ENCODE results near the gene ROR1.

ROR1 gene

DNA sequence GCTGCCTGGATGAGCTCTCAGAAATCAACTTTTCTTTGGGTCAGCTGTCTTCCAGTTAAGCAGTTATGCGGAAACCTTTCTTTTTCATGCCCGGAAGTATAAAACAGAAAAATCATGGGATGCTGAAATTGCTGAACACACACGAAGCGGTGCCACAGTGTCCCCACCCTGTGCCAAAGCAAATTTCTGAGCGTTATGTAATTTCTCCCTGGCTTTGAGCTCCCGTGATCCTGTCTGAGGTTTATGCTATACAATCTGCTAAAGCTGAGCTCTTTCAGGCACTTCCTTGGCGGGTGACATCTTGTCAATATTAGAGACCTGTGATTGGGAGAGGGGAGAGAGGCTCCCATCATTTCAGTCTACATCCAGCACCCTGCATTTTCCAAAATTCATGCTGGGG is 201.7 kb downstream of the ROR1 start:
- no peak for DNase-seq (ENCODE audit: low spot score)

DNA sequence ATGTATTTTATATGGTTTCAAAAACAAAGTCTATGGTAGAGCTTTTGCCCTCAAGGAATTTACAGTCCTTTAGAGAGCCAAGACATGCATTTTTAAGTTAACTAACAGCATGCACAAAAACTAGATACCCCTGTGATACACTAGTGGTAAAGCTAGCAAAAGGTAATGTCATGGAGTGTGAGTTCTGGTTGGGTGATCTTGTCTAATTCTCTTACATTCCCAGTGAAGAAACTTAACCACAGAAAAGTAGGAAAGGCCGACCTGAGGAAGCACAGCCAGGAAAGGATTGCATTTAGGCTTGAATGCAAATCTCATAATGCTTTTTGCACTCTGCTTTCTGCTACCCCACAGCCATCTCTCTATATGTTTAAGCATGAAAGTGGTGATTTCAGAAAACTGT is 202.2 kb downstream of the ROR1 start:
- DNase-seq (ENCODE audit: low spot score): no peak

DNA sequence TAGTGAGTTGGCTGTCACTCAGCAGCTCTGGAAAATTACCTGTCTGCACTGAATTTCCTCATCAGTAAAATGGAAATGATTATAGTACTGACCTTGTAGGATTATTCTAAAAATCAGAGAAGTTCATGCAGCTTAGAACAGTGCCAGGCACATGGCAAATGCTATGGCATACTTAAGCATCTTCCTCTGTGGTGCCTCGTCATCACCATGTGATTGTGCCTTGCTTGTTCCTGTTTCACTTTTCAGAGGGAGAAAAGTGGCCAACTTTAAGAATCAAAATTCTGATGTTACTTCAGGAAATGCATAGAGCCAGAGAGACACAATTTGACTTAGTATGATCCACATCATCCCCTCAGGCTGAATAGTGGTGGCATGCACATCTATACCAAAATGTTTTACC is 203.6 kb downstream of the ROR1 start:
- no peak for DNase-seq (ENCODE audit: low spot score)

DNA sequence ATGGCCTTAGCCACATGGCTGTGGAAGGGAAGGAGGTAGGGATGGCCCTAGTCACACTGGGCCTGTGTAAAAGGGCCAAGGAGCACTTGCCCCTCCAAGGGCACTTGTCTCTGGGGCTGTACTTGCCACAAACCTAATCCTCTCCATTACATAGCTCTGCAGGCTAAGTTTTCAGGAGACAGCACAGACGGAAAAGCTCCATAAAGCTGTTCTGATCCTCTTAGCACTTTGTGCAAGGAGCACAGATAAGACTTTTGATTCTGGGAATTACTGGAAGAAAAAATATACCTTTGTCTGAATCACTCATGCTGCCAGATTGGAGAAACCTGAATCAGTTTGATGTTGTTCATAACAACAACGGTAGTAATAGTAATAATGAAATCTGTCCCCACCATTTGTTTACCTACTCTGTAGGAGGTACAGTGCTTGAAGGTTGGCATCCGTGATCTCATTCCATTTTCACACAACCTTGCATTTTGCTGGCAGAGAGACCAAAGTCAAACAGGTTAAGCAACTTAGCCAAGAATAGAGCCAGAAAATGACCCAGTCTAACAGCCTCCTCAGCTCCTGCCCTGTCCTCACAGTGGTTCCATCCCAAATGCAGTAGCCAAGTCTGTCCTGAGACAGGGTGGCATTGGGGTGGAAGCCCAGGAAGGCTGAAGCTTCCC is 207.1 kb downstream of the ROR1 start:
- DNase-seq (ENCODE audit: low spot score): no peak

DNA sequence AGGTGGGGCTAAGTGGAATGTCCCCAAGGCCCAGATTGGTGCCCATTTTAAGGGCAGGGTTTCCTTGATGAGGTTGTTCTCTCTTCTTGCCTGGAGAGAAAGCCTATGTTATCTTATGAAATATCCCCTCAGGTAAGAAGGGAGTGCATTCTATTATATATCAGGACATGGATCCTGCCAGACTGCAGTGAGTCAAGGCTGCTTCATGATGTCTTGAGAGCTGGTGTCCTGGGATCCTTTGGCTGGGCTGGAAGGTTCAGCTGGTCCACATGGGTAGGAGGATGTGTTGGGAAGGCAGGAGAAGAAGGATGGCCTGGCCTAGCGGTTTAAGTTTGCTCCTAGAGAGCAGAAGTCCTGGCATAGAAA is 207.6 kb downstream of the ROR1 start:
- no peak for DNase-seq (ENCODE audit: low spot score)

DNA sequence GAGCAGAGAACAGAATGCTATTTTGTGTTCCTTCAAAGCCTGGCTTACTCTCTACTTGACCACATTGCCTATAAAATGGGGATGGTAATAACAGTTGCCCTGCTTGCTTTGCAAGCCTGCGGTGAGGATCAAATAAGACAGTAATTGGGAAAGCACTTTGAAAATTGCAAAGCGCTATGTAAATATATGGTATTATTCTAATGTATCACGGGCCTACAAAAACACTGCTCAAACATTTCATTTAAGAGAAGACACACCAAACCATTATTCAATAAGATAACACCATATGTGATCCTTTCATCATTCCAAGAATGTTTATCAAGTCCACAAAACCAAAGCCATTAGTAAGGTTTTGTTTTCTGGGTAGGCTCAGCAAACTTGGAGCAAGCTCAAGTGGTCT is 208.4 kb downstream of the ROR1 start:
- no peak for DNase-seq (ENCODE audit: low spot score)

DNA sequence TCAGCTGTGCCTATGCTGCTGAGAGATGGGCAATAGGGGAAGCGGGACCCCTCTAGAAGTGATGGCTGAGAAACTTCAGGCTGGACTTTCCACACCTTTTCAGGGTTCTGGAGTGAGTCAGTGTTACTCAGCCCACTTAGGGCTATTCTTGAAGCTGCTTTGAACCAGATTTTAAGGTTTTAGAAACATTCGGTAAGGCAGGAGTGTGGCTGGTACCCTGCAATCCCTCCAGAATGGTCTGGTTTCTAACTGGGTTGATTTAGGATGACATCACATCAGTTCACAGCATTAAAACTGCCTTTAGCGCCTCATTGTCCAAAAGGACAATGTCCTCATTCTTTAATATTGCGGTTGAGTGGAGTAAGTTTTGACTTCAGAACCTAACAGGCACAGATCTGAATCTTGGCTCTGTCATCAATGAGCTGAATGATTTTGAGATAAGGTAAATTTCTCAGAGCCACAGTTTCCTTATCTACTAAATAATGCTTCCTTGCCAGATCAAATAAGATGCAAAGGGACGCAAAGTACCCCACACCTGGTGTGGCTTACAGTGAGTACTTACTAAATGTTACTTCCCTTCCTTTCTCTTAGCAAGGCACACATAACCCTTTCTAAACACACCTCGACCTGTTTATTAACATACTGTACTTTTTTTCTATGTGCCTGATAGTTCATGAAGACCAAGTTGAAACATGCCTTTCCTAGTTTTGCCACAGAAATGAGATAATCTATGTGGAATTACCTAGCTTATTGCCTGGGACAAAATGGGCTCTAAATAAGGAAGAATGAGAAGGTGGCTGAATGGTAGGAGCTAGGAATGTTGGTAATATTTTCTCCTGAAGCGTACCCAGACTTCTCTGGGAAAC is 209.8 kb downstream of the ROR1 start:
- no peak for DNase-seq (ENCODE audit: low spot score)

DNA sequence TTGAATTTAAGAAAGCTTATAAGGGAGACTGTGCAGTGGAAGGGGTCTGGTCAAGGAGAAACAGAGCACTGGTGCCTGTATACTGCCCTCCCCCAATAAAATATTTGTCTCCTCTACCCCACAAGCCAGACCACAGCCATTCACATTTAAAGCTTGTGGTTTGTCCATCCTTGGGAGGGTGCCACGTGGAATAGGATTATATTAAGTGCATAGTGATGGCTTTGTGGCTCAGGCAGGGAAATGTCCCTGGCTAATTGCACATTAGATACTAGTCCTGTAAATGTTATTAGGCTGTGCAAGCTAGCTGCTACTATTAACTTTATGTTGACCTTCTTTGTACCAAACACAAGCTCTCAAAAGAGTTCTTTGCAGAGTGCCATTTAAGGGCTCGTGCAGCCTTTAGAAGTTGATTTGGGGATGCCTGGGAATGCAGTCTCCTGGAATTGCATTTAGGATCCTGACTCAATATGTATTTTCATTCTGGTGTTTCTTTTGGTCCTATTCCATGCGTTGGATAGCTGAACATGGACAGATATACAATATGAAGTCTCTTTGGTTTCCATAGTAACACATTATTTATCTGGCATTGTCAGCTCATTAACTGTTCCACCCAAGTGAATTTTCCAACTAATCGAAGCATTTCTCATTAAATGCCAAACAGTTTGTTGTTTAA is 210.6 kb downstream of the ROR1 start:
- no peak for DNase-seq (ENCODE audit: low spot score)

DNA sequence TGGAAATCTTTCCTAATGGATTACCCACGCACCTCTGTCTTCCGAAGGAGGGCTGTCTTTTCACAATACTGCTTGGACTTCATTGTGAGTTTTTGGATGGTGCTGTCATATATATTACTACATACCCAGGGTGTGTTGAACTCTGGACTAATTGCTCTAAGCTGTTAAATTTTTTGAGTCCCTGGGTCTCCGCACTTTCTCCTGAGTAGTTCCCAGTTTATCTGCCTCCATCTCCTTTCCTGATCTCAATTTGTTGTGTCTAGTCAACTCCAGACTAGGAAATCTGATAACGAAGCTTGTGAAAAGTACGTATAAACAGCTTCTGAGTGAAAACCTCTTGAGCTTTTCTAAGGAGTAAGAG is 211.1 kb downstream of the ROR1 start:
- no peak for DNase-seq (ENCODE audit: low spot score)

DNA sequence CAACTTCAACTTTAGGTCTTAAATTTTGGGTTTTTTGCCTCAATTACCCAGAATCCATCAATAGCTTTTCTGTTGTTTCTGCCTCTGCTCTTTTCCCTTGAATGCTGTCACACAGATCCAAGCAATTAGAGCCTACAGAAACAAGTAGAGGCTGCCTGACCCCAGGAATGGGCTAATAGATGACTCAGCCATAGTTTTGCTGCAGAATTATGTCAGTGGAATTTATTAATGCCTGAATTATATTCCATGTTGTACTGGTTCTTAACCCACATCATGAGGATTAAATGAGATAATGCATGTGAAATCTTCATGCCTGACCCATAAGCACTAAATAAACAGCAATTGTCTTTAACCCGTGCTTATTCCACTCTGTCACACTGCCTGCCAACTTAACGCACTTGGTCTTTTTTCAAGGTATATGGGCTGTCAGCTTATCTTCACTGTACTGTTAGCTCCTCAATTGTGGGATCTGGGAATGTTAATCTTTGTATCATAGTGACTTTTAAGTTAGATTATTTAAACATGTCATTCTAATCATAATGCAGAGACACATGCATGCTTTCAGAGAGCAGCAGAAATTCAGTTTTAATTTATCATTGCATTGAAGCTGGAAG is 213.3 kb downstream of the ROR1 start:
- DNase-seq (ENCODE audit: low spot score): no peak

DNA sequence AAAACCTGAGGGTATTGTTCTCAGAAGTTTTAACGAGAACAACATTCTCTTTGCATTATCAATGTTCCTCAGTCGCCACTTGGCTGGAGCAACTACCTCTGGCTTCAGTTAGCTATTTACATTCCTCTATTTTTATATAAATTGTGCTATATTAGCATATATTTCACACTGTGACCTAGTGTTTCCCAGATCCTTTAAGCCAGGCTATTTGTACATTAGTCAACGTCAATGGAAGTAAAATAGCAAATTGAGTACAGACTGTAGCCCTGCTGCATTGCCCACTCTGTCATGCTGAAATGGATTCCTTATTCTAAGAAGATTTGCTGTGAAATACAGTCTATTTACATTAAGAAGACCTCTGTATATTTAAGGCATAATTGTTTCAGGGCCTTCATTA is 213.8 kb downstream of the ROR1 start:
- no peak for DNase-seq (ENCODE audit: low spot score)

DNA sequence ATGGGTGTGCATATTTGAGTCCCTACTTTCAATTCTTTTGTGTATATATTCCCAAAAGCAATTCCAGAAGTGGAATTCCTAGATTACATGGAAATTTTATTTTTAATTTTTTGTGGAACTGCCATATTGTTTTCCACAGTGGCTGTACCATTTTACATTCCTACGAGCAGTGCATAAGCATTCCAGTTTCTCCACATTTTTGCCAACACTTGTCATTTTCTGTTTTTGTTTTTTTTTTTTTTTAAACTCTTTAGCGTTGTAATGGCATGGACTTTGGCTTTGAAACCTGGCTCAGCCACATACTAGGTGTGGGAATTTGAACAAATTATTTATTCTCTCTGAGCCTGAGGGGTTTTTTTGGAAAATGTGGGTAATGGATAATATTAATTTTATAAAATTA is 215.1 kb downstream of the ROR1 start:
- DNase-seq (ENCODE audit: low spot score): no peak

DNA sequence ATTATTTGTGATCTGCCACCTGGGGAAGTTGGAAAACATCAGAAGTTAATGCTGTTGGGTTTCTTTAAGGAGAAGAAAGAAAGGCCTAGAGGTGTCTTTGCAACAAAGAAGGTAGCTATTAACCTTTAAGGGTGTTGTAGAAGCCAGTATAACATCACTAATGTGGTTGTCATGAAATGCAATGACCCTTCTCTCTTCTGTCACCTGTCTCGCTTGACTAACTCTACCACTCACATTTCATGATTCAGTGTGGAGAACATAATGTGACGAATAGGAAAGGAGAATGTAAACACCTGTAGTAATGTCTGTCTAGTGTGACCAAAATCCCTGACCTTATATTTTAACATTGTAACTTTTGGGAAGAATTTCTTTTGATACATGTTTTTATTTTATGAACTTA is 217.9 kb downstream of the ROR1 start:
- DNase-seq (ENCODE audit: low spot score): no peak

DNA sequence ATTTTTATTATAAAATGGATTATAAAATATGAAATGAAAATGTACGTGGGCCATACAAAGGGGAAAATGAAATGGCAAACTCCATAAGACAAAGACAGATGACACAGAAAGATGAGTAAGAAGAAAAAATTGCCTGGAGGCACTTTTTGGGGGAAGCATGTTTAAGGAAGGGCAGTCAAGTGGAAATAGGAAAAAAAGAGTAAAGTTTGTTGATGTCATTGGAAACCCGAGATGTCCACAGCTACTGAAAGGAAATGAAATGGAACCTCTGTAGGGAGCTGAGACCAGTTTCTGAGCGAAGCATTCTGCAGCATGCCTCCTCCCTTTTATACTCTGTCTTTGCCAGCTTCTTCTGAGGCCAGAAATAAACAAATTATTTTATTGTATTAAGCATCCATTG is 226.2 kb downstream of the ROR1 start:
- DNase-seq (ENCODE audit: low spot score): no peak

DNA sequence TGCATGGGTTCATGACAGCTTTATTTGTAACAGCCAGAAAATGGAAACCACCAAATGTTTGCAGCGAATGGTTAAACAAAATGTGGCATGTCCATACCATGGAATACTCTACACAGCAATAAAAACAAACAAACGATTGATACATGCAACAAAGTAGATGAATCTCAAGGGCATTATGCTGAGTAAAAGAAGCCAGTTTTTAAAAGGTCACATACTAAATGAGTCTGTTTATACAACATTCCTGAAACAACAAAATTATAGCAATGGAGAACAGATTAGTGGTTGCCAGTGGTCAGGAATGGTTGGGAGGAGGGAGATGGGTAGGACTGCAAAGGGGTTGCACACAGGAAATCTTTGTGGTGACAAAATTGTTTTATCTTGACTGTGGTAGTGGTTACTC is 227.2 kb downstream of the ROR1 start:
- DNase-seq (ENCODE audit: low spot score): no peak

DNA sequence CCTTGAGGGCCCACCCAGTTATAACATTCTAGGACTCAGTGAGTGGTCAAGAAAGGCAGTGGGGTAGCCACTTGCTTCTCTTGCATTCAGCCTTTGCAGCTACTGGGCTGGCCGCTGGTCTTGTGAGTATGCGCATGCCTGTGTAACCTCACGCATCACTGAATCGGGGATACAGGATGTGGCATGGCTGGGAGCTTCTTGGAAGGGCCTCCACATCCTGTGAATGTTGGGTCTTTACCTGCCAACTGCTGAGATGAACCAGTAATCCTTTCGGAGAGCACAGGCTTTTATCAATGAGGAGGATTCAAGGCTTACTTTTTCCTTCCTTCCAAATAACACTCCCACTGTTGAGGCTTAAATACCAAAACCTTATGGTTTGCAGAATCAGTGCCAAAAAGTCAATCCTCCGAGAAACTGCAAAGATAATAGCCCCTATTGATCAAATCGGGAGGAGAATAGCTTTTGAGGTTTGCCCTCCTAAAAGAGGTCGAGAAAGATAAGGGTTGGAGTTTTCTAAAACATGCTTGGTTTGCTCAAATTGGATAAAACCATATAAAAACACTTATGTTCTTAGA is 230.7 kb downstream of the ROR1 start:
- DNase-seq (ENCODE audit: low spot score): no peak

DNA sequence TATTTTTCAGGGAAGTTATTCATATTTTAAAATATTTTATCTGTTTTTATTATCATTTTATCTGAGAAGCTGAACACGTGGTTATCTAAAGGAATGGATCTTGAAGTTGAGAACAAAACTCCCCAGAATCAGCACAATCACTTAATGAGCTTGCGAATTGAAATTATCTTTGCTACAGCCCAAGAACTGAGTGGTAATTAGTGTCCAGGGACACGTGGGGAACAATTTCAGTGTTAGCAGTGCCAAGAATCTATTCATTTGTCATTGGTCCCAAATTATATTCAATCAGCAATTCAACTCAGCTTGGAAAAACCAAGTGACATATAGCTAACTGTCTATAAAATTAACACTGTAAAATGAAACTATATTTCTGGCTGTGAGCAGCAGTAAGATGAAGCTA is 232.0 kb downstream of the ROR1 start:
- no peak for DNase-seq (ENCODE audit: low spot score)

DNA sequence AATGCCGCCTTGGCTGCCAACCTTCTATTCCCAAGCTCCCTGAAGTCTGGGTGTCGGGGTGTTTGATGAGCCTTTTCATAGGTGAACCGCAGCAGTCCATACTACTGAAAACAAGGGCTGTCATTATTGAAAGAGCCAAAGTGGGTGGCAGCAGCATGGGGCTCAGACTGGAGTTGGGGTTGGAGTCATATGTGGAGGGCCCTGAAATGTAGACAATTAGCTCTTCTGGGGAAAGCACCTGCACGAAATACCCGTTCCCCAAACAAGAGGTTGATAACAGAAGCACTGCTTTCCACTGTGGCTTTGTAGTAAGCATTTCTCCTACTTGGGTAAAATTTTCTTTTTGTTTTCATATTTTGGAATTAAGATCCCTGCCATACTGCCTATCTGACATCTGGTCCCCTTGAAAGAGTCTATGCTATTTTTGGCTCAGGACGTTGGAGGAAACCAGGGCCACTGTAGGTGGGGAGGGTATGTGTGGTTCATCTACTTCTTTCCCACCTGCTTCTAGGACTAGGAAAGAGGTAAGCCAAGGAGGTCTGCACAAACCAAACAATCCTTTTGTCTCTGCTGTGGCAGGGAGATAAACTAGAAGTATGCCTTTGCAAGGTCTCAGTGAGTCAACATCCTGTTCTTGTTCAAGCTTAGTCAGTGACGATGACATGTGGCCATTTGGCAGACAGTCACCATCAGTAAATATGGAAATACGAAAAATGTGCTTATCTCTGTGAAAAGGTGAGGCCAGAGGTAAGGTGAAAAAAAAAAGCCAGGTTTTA is 232.6 kb downstream of the ROR1 start:
- no peak for DNase-seq (ENCODE audit: low spot score)

DNA sequence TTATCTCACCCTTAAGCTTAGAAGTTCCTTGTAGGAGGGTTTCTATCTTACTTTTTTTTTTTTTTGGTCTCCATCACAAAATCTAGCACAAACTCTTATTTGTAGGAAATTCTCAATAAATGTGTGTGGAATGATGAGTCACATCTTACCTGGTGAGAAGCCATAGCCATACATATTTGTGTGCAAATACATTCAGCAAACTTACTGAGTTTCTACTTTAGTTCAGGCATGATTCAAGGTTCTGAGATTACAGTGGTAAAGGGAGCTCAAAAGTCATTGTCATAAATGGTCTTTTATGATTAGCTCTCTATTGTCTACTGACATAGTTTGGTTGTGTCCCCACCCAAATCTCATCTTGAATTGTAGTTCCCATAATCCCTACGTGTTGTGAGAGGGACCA is 236.5 kb downstream of the ROR1 start:
- DNase-seq (ENCODE audit: low spot score): no peak

DNA sequence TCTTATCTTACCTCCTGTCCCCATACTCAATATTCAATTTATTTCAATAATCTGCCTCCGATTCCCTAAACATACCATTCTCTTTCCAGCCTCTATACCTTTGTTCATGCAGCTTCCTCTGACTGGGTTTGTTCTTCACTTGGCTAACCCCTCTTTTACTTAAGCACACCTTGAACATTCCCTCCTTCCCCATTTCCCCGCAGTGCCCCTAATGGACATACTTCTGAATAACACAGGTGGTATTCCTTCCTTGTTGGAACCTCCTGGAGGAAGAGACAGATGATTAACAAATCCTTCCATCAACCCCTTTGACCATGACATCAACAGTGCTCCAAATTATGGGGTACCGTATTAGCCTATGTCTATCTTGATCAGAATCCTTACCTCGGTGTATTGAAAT is 239.6 kb downstream of the ROR1 start:
- no peak for DNase-seq (ENCODE audit: low spot score)

DNA sequence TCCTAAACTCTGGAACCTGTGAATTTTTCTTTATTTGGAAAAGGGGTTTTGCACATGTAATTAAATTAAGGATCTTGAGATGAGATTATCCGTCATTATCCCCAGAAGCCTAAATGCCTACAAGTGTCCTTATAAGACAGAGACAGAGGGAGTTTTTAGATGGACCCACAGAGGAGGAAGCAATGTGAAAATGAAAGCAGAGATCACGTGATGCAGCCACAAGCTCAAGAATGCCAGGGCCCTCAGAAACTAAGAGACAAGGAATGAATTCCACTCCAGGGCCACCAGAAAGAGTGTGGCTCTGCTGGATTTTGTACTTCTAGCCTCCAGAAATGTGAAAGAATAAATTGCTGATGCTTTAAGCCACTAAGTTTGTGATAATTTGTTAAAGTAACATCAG is 246.0 kb downstream of the ROR1 start:
- no peak for DNase-seq (ENCODE audit: low spot score)

DNA sequence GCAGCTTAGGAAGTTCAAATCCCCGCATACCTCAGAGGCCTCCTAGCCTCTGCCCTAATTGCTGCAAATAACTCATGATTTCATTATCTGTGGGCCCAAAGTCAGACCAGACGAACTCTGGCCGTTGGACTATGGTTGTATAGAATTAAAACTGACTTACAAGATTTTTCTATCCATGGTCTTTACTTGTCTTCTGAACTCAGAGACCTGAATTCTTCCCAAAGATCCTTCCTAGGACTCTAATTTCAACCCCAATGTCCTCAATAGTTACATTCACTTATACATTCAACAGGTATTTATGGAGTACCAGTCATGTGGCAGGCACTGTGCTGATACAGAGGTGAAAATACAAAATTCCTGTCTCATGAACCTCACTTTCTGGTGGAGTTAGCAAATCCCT is 247.2 kb downstream of the ROR1 start:
- no peak for DNase-seq (ENCODE audit: low spot score)
